GM18909 (cell line): Measurements from ENCODE around the gene NFATC2.

ENCODE experiments used
- ATAC-seq: cut with Tn5 transposase; IDR thresholded peaks from one replicate; pipeline ENCODE4 v1.9.1; 2021; ENCODE audit warnings: mild to moderate bottlenecking; ENCODE audit not compliant: unreplicated experiment, poor library complexity

The NFATC2 gene

GRCh38 chr20:51383891-51384510, 158.5 kb downstream of the NFATC2 start:
- ATAC-seq, result no peak

- no peak for ATAC-seq
Observed at GRCh38 chr20:51382986-51383821, 159.3 kb downstream of the NFATC2 start.

DNA sequence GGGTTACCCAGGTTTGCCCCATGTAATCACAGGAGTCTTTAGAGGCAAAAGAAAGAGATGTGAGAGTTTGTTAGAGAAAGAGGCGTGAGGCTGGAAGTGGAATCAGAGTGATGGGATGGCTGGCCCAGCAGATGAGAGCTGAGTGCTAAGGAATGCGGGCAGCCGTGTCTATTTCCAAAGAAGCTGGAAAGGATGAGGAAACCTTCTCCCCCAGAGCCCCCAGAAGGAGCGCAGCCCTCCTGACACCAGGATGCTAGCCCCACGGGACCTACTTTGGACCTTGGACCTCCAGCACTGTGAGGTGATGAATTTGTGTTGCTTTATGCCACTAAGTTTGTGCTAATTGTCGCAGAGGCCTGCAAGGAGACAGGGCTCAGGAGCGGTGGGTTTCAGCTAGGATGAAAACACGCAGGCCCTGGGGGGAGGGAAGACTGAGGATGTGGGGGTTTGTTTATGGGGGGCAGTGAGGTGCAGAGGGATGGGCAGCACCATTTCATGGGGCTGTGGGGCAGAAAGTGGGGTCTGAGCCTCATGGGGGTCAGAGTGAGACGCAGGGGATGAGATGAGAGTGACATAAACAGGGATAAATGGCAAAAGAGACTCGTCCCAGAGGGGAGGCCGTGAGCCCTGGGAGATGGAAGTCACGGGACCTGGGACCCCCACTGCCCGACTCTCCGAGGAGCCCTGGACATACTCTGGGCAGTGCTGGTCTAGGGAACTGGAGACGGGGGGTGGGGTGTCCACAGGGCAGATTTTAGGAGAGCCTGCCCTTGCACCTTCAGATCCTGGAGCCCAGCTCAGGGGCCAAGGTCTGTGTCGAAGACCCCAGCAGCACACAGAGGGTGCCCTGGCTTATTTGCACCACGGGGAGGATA, 160.2 kb downstream of the NFATC2 start:
- no peak for ATAC-seq

DNA sequence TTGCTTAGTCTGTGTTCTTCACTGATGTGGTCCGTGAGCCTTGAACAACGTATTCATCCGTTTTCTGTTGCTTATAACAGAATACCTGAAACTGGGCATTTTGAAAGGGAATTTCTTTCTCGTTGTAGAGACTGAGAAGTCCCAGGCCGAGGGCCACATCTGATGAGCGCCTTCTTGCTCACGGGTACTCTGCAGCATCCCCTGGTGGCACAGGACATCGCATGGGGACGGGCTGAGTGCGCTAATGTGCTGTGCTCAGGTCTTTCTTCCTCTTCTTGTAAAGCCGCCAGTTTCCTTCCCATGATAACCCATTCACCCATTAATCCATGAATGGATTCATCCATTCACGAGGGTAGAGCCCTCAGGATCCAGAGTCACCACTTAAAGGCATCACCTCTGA, 161.0 kb downstream of the NFATC2 start:
- ATAC-seq, result no peak

DNA sequence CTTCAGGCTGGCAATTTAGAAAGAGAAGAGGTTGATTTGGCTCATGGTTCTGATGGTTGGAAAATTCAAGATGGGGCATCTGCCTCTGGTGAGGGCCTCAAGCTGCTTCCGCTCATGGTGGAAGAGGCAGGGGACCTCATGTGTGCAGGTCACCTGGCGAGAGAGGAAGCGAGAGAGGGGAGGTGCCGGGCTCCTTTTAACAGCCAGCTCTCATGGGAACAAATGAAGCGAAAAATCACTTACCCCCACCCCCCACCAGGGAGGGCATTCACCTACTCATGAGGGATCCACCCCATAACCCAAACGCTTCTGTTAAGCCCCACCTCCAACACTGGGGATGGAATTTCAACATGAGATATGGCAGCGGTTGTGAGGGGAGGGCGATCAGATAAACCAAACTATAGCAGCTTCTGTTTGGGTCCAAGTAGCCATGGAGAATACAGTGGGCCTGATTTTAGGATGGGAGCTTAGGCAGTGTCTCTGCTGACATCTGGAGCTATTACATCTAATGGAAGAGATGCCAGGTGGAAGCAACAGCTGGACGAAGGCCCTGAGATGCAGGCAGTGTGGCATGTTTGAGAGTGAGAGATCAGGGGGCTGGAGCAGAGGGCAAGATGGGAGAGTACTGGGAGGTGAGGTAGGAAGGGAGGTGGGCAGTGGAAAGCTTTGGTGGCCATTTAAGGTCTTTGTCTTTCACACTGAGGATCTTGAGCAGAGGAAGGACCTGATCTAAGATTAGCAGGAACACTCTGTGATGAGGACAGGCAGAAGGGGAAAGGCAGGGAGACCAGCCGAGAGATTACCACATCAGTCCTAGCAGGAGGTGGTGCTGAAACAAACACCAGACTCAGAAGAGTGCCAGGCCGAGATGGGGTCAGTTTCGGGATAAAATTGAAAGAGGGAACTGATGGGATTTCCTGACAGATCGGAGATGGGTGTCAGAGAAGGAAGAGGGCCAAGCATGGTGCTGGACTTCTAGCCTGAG, 161.8 kb downstream of the NFATC2 start:
- no peak for ATAC-seq

- no peak for ATAC-seq
Observed at GRCh38 chr20:51379601-51380341, 162.7 kb downstream of the NFATC2 start.

DNA sequence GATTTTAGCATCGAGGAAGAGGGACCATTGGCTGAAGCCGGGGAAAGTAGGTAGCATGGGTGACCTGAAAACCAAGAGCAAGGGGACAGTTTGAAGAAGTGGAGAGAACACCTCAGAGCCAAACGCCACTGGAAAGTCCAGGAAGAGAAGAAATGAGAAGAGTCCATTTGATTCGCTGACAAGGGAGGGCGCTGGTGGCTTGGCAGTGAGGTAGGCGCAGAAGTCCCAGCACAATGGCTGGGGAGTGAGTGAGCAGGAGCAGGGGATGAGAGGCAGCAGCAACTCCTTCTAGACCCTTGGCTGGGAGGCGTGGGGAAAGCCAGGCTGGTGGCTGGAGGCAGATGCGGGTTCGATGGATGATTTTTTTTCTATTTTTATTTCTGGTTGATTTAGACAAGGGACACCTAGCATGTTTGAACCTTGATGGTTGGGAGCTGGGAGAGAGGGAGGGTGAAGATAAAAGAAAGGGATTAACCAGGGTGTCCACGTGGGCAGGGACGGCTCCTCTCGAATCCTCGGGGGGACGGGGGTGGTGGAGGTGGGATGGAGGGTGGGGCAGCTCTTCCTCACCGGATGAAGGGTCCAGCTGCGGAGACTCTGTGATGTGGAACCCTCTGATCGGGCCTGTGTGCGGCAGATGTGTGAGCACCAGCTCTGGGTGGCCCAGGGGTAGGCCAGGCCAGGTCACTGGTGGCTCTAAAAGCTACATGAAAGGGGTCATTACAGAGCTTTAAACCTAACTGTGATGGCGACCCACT, 164.2 kb downstream of the NFATC2 start:
- no peak for ATAC-seq

- ATAC-seq, result no peak
Observed at GRCh38 chr20:51377132-51377531, 165.4 kb downstream of the NFATC2 start.

- ATAC-seq, result no peak
Observed at GRCh38 chr20:51376111-51376510, 166.4 kb downstream of the NFATC2 start.

DNA sequence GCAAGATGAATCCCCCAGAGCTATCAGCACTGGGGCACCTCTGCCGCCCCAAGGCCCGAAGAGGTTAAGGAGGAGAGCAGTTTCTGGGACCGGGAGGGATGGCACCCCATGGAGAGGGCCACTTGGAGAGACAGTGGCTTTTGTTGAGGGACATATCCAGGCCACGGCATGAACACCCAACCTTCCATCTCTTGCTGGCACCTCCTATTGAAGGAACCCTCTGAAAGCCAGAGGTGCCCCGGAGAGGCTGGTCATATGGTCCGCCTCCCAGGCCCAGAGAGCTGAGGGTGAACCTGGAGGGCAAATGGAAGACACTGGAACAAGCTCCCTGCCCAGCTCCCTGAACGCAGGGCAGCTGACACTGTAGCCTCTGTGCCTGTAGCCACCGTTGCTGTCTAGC, 167.0 kb downstream of the NFATC2 start:
- ATAC-seq, result no peak

GRCh38 chr20:51374961-51375360, 167.6 kb downstream of the NFATC2 start:
- ATAC-seq, result no peak

GRCh38 chr20:51374456-51374830, 168.1 kb downstream of the NFATC2 start:
- no peak for ATAC-seq

DNA sequence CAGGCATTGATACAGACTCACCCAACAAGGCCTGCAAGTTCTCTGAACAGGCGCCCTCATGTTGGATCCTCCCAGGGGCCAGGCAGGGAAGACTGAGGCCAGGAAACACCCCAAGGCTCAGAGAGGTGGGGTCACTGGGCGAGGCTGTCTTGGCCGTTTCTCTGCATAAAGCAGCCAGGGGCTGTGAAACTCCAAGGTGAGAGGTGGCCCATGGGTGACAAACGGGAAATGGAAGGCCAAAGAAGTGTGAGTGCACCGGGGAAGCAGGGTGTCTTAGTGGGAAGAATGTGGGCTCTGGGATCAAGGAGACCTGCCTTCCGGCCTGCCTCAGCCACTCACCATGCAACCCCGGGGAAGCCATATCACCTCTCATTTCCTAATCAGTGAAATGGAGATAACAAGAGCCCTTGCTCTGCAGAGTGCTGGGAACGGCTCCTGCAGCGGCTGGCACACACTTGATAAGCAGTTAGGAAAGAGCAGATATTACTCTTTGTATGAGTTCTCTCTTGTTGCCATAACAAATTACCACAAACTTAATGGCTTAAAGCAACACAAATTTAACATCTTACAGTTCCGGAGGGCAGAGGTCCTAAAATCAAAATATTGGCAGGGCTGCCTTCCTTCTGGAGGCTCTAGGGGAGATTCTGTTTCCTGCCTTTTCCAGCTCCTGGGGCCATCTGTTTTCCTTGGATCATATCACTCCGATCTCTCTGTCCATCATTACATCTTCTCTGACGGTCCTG, 168.6 kb downstream of the NFATC2 start:
- no peak for ATAC-seq

DNA sequence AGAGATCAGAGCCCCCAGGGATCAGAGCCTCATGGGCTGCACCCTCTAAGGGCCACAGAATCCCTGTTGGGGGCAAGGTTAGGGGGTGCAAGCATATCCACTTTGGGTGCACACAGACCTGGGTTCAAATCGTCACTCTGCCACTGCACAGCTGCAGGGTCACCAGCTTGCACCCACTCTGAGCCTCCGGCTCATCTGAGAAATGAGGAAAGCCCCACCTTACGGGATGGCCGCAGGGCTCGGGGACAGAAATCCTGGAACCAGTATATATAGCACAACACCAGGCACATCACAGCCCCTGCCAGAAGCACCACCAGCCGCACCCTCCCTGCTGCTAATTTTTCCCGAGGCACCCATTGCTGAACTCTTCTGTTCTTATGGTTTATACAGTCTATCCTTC, 169.6 kb downstream of the NFATC2 start:
- ATAC-seq, result no peak

DNA sequence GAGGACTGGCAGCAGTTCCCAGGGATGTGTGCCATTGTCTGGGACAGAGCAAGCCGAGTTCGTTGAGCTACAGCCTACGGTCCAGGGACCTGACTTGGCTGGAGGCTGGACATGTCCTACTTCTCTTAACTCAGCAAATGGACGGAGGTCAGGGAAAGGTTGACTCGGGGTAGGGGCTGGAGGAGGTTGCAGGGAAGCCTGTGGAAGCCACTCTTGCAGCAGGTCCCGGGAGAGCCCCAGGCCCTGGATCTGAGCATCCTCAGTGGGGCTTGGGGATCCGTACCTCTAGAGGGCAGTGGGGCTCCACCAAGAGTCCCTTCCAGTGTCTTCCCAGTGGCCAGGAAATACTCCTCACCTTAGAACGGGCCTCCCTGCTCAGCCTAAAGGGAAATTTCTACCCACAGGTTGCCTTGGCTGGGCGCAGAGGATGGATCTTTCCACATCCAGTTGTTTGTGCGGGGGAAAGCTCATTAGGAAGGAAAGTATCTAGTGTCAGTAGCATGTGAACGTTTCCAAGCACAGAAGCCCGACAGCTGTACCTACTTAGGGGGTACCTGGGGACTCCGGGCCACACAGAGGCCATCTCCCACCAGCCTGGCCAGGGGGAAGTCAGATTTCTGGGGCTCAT, 170.2 kb downstream of the NFATC2 start:
- ATAC-seq, result no peak

GRCh38 chr20:51371720-51372119, 170.8 kb downstream of the NFATC2 start:
- ATAC-seq, result no peak

GRCh38 chr20:51369503-51369902, 173.0 kb downstream of the NFATC2 start:
- no peak for ATAC-seq
